ENCODE measurements around the gene TAF5. TPM values are rescaled to one million over a fixed set of nuclear protein-coding genes. Genes with fewer than 3 reads are reported as not detected.

TAF5 gene
- total and polyA plus RNA-seq, 10 of the 15 experiments (the other 5 are each of a cell fraction or from before 2014, with no cell fraction given) = 3.7 to 9.2 (median 7.3) TPM

GRCh38 chr10:103396067-103396788, 28.5 kb downstream of the TAF5 start, which contains the start of the genes ATP5MK and PDCD11 (continued):
- TF ChIP-seq NFIC (IDR thresholded peaks at IDR 0.05; ENCODE audit: low read depth, low read length) (no peak), ZNF384 (IDR thresholded peaks at IDR 0.05; ENCODE audit: borderline replicate concordance, low read depth, low read length) (0 out of 2 replicates have a peak, but pooled peaks have one; percentile 6), NKRF (conservative IDR thresholded peaks at IDR 0.05) (peak; percentile 90), JUNB (IDR thresholded peaks at IDR 0.05) (no peak)

DNA sequence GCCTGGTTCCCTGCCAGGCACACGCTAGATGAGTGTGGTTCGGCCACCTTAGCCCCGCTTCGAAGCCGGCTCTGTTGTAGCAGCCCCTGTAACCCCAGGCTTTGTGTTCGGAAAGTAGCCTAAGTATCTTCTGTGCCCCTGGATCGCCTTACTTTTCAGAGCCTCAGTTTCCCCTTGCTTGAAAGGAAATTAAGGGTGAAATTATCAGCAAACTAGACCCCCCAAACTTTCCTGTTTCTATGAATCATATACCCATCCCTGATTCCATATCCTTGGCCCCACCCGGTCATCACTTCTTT, 29.0 kb downstream of the TAF5 start:
- FAIRE-seq (no peak), ATAC-seq (no peak), DNase-seq (ENCODE audit: low read depth, low spot score) (no peak)
- BruUV-seq (replicated peaks) = TSS peak; percentile 86
- H3K27ac ChIP-seq (ENCODE audit: control insufficient read depth, insufficient read depth) = peak overlapping the region; percentile 88
- peak overlapping the region; percentile 78 for H3K4me3 ChIP-seq
- in situ Hi-C loops (cut with MboI) = no loop called here
- peaks cover 65% of the 10 kb centered on the region for H3K79me2 ChIP-seq (ENCODE audit: control insufficient read depth, insufficient read depth, low read length)
- peaks cover 0 to 3% of the 10 kb centered on the region in 2 experiments; a peak in 2 of 4 replicates for H3K36me3 ChIP-seq (ENCODE audit: control insufficient read depth in 2 of 2, insufficient read depth in 2 of 2, low read length in 1 of 2)
- WGBS (ENCODE audit: insufficient coverage, insufficient replicate concordance, low lambda C conversion rate, missing lambda C conversion rate) = 3% methylated on average over 8 of the region's 8 CpGs
- H3K4me2 ChIP-seq (ENCODE audit: control insufficient read depth, insufficient read depth) = peak overlapping the region; percentile 60
- no peaks in the 10 kb centered on the region for H3K27me3 ChIP-seq (replicated peaks in 1 of 2; ENCODE audit: control insufficient read depth in 2 of 2, insufficient read depth in 2 of 2, low read length in 1 of 2)
- H4K20me1 ChIP-seq (ENCODE audit: control insufficient read depth, insufficient read depth) = no peaks in the 10 kb centered on the region
- H2AFZ ChIP-seq (ENCODE audit: control insufficient read depth, low read depth, low read length) = peak overlapping the region; percentile 59
- intact Hi-C loops (cut with micrococcal nuclease; ENCODE audit: unreplicated experiment) = loop anchor here (1.0 to 5.0 kb wide), 2 partner anchors 28 to 44 kb away; partner anchors contain the start of gene PCGF6
- RAD21 ChIA-PET (ENCODE audit: unreplicated experiment) = interaction anchor here (0.5 to 2.1 kb wide), 6 partner anchors 19 to 166 kb away, joined by 3 to 6 read pairs (median 3); partner anchors contain the start of gene CALHM1
- H3K9ac ChIP-seq (ENCODE audit: control insufficient read depth, insufficient read depth, low read length) = peak overlapping the region; percentile 98
- POLR2A ChIA-PET = interaction anchor here (0.6 to 1.3 kb wide), 4 partner anchors 8 to 623 kb away, joined by 3 to 6 read pairs (median 5); partner anchors contain the start of gene CALHM2
- H3K9me3 ChIP-seq (replicated peaks; ENCODE audit: control insufficient read depth, insufficient read depth, low read length) = no peaks in the 10 kb centered on the region
- peaks cover 4% of the 10 kb centered on the region; the same call in 1 of the 2 replicates for H3K4me1 ChIP-seq (ENCODE audit: control insufficient read depth, insufficient read depth, low read length)
- SMC1A ChIA-PET (ENCODE audit: uncharacterized antibody, unreplicated experiment) = interaction anchor here (0.6 to 5.0 kb wide), 7 partner anchors 21 to 300 kb away, joined by 3 to 23 read pairs (median 3); partner anchors contain the start of gene TAF5
- CTCF ChIA-PET = interaction anchor here (0.5 to 2.9 kb wide), 5 partner anchors 10 to 687 kb away, joined by 3 to 11 read pairs (median 4); no protein-coding TSS in a partner anchor
- TF ChIP-seq RB1 (IDR thresholded peaks at IDR 0.05; ENCODE audit: borderline replicate concordance) = 0 out of 2 replicates have a peak, but pooled peaks have one; percentile 2
- peak; percentile 23; the same call in 1 of the 2 replicates for TF ChIP-seq SIN3A (IDR thresholded peaks at IDR 0.05; ENCODE audit: low read depth, low read length)
- no peak for TF ChIP-seq TCF12 (IDR thresholded peaks at IDR 0.05; ENCODE audit: low read depth, low read length)
- TF ChIP-seq CBX3 (IDR thresholded peaks at IDR 0.05; ENCODE audit: borderline replicate concordance, low read depth) = no peak
- TF ChIP-seq FOS (IDR thresholded peaks at IDR 0.05; ENCODE audit: borderline replicate concordance, extremely low read depth, insufficient read length) = no peak
- TF ChIP-seq NR2C2 (IDR thresholded peaks at IDR 0.05; ENCODE audit: borderline replicate concordance, control insufficient read depth, insufficient read length, low read depth) = no peak
- TF ChIP-seq IRF4 (IDR thresholded peaks at IDR 0.05; ENCODE audit: low read depth, low read length) = 0 out of 2 replicates have a peak, but pooled peaks have one; percentile 5
- no peak; the same call in 1 of the 2 replicates for TF ChIP-seq POLR2AphosphoS5 (IDR thresholded peaks at IDR 0.05; ENCODE audit: low read length)
- TF ChIP-seq, protein P1, sequence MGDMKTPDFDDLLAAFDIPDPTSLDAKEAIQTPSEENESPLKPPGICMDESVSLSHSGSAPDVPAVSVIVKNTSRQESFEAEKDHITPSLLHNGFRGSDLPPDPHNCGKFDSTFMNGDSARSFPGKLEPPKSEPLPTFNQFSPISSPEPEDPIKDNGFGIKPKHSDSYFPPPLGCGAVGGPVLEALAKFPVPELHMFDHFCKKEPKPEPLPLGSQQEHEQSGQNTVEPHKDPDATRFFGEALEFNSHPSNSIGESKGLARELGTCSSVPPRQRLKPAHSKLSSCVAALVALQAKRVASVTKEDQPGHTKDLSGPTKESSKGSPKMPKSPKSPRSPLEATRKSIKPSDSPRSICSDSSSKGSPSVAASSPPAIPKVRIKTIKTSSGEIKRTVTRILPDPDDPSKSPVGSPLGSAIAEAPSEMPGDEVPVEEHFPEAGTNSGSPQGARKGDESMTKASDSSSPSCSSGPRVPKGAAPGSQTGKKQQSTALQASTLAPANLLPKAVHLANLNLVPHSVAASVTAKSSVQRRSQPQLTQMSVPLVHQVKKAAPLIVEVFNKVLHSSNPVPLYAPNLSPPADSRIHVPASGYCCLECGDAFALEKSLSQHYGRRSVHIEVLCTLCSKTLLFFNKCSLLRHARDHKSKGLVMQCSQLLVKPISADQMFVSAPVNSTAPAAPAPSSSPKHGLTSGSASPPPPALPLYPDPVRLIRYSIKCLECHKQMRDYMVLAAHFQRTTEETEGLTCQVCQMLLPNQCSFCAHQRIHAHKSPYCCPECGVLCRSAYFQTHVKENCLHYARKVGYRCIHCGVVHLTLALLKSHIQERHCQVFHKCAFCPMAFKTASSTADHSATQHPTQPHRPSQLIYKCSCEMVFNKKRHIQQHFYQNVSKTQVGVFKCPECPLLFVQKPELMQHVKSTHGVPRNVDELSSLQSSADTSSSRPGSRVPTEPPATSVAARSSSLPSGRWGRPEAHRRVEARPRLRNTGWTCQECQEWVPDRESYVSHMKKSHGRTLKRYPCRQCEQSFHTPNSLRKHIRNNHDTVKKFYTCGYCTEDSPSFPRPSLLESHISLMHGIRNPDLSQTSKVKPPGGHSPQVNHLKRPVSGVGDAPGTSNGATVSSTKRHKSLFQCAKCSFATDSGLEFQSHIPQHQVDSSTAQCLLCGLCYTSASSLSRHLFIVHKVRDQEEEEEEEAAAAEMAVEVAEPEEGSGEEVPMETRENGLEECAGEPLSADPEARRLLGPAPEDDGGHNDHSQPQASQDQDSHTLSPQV (IDR thresholded peaks at IDR 0.05) = no peak
- TF ChIP-seq NR2C1 (IDR thresholded peaks at IDR 0.05) = no peak
- peak; percentile 44; the same call in 1 of the 2 replicates for TF ChIP-seq SMARCA5 (IDR thresholded peaks at IDR 0.05)
